ENCODE results near the gene PAQR7.
"Not testable (repeated sequence)": the region's sequence is repeated elsewhere in the genome, so short reads cannot be mapped to it uniquely, and the experiment has no call there.

The PAQR7 gene

GRCh38 chr1:25844536-25845337 lies 30.8 kb downstream of the PAQR7 start:
- no peak for DNase-seq

DNA sequence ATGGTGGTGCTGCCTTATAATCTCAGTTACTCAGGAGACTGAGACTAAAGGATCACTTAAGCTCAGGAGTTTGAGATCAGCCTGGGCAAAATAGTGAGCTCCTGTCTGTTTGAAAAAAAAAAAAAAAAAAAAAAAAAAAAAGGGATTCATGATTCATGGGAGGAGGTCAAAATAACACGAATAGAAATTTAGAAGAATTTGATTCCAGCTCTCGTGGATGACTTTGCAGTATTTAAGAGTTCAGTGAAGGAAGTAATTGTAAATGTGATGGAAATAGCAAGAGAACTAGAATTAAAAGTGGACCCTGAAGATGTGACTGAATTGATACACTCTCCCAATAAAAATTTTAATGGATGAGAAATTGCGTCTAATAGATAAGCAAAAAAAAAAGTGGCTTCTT lies 32.0 kb downstream of the PAQR7 start:
- no peak for DNase-seq

DNA sequence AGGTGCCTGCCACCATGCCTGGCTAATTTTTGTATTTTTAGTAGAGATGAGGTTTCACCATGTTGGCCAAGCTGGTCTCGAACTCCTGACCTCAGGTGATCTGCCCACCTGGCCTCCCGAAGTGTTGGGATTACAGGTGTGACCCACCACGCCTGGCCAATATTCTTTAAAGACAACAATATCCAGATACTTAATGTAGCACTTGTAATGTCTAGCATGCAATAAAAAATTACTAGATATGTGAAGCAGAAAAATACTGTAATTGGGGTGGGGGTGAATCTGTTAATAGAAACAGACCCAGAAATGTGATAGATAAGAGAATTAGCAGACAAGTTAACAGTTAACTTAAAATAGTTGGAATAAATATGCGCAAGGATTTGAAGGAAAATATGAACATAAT lies 35.7 kb downstream of the PAQR7 start:
- not testable (repeated sequence) for DNase-seq

DNA sequence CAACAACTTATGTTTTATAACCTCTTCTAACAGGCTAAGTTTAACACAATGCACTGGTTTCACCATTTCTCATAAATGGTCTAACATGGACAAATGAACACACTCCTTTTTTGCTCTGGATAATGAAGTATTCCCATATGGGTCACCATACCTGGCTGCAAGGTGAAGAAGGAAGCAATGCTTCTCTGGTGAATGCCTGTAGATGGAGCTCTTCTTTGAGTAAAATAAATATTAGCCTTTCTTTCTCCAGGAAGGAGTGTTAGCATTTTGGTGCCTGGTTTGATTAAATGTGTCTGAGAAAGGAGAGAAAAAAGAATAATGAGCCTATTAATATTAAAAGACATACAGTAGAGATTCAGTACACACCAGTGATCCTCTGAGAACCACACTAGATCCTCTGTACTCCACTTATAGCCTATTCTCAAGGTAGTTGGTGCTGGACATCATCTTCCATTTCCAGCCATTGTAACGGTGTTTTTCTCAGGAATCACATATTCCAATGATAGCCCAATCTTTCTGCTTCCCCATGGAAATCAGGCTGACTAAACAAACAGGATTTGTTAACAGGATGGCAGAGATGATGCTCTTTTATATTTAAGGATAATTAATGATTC lies 38.1 kb downstream of the PAQR7 start:
- DNase-seq = no peak

DNA sequence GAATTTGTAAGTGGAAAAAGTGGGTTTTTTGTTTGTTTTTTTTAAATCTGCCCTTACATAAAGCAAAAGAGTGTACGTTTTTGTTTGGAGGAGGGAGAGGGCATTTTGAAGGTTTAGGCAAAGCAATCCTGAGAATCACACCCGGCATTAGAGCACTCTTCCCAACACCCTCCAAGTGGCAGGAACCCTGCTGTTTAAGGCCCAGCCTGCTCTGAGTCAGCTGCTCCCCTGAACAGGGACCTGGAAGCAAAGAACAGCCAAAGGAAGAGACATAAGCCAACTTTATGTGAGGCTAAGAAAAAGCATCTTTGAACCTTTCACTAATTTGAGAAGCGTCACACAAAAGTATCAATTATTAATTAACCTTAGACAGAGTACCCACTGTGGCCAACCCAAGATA lies 38.8 kb downstream of the PAQR7 start:
- no peak for DNase-seq

DNA sequence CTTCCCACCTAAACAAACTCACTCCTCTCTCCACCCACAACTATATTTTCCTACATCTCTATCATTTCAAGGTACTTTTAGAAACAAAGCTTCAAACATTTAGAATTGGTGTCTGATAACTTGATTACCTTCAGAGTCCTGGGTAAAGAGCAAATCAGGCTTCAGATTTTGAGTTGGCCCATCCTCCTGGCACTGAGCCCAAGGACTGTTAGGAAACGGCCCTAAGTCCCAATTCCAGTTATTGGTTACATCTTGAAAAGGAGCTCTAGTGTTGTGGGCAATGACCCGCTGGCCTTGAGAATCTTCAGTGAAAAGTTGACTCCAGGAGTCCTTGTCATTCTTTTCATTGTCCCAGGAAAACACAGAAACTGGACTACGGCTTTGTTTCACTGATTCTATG lies 40.6 kb downstream of the PAQR7 start:
- DNase-seq = no peak

GRCh38 chr1:25833158-25833557 lies 42.4 kb downstream of the PAQR7 start:
- no peak for DNase-seq

- no peak for DNase-seq
Observed at GRCh38 chr1:25832336-25833037, 43.0 kb downstream of the PAQR7 start.

DNA sequence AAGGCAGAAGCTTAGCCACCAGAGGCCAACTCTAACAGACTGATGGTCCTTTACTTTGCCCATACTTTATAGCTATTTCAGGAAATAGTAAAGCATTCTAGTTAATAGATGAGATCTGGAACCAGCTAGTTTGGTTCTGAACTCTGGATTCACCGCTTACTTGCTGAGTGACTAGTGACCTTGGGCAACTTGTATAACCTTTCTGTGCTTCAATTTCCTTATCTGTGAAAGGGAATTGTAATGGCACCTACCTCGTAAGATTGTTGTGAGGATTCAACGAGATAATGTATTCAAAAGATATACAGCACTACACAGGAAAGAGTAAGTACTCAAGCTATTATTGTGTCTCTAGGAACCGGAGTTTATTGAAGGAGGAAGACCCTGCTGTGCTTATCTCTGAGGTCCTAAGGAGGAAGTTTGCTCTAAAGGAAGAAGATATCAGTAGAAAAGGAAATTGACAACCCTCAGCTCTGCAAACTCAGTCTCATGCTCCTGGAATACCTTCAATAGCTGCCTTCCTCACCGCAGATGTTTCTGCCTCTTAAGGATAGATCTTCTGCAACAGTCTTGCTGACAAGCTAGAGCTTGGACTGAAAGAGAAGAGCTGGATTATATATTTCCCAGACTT lies 43.8 kb downstream of the PAQR7 start:
- no peak for DNase-seq

DNA sequence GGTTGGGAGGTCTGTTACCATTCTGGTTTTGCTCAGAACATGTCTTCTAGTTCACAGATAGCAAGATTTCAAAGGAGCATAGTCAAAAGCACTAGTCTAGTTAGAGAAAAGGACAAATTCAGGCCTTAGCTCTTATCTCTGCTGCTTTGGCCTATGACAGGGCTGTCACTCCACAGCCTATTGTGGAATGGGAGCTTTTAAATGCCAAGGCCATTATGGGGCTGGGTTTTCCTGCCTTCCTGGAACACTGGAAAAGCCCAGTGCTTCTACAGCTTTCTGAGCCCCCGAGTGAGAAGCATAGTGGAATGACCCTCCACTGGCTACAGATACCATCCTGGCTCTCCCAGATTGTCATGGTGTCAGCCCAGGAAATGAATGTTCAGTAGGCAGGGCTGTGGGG lies 46.5 kb downstream of the PAQR7 start:
- no peak for DNase-seq

DNA sequence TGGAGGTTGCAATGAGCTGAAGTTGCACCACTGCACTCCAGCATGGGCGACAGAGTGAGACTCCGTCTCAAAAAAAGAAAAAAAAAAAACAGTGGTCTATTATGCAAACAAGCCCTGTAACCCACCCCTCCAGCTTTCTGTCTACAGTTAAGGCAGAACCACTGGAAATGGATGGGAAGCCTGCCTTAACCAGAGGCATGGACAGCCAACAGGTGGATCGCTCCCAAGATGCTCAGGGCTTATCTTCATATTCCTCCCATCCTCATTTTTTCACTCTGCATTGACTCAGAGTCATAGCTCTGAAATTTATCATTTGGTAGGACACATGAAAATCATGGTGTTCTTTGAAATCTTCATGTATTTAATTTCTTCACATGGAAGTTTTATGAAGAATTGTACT lies 47.0 kb downstream of the PAQR7 start:
- no peak for DNase-seq

DNA sequence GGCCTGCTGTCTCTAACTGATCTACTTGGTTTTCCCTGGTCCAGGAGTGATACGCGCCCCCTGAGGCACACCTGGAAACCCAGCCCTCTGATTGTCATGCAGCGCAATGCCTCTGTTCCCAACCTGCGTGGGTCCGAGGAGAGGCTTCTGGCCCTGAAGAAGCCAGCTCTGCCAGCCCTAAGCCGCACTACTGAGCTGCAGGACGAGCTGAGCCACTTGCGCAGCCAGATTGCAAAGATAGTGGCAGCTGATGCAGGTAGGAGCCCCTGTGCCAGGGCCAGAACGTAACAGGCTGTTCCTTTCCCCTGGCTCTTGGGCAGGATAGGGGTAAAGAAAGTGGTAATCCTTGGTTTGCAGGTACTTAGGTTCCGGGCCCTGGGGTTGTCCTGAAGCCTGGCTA lies 48.9 kb downstream of the PAQR7 start:
- no peak for DNase-seq

GRCh38 chr1:25825605-25826004 lies 49.9 kb downstream of the PAQR7 start:
- DNase-seq = no peak

DNA sequence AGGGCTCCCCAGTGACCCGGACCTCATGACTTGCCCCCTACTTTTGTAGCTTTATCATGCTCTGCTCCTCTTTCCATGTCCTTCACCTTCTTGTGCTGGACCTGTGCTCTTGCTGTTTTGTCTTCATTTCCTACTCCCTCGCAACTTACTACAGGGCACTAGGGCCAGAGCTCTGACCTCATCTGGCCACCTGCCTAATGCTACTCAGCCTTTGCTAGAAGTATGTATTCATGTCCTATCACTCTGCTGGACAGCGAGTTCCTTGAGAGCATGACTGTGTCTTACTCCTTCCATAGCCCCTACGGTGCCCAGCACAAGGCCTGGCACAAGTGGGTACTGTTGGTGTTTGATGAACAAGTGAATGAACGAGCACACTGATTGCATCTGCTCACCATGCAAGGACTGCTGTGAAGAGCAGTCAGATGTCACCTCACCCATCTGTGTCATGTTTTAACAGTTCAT lies 53.8 kb downstream of the PAQR7 start:
- DNase-seq = no peak

- no peak for DNase-seq
Observed at GRCh38 chr1:25821112-25821476, 54.4 kb downstream of the PAQR7 start.

- no peak for DNase-seq
Observed at GRCh38 chr1:25820247-25821111, 55.0 kb downstream of the PAQR7 start.

DNA sequence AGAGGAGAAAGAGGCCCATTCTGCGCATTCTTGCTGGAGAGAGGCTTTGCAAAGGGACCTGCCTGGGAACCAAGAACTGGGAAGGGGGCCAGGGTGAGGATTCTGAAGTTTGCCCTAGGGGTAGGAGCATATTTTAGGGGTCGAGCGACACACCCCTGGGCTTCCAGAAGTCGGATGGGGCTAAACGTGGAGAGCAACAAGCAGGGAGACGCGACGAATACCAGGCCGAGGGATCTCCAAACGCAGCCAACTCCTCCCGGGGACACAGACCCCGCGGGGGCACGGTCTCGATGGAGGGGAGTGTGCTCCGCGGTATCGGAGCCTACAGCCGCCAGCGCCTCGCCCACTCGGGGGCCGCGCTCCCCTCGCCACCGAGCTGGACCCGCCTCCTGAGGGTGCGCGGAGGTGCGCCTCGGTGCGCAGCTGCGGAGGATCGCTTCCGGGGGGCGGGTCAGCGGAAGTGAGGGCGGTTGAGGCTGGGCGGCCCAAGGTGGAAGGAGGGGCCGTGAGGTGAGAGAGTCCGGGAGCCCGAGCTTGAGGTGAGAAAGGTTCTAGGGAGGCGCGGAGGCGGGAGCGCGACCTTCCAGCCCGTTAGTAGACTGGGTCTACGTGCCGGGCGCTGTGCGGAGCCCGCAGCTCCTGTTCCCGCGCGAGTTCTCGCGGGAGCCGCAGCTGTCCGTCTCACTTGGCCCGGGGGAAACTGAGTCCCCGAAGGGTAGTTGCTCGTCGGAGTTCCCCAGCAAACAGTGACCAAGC lies 55.8 kb downstream of the PAQR7 start, which contains the start of gene MTFR1L:
MTFR1L (plus strand) TSS at position 464 of the 756 bp plus-strand sequence. CDS start 3,151 bp downstream, outside the sequence.
- DNase-seq = no peak

DNA sequence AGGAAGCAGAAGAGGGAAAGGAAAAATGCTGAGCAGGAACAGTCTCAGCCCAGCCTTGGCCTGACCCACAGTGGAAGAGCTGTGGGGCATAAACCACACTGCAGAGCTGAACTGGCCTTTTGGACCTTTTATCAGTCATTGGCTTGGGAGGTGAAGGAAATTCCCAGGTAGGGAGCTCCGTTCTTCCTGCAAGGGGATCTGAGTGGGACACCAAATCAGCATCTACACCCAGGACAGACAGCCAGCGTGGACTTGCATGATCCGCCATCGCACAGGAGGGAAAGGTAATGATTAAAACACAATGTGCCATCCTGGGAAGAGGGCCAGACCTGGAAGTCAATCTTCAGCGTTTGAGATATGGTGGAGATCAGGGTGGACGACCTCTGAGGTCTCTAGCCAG lies 56.9 kb downstream of the PAQR7 start:
- DNase-seq = no peak

- no peak for DNase-seq
Observed at GRCh38 chr1:25817840-25818501, 57.5 kb downstream of the PAQR7 start.

GRCh38 chr1:25816112-25816718 lies 59.3 kb downstream of the PAQR7 start:
- no peak for DNase-seq

Data from NCI-H1417 treated with DMSO at 0.1 percent for 48 hours (cell line).